HG03196 (cell line): ENCODE data around the gene TBK1.
A peak's percentile ranks its signal among the peaks of the same experiment; 100 is the strongest.

Experiments
- ATAC-seq: cut with Tn5 transposase; IDR thresholded peaks from one replicate; pipeline ENCODE4 v1.9.1; 2021; ENCODE audit not compliant: unreplicated experiment

TBK1 gene

DNA sequence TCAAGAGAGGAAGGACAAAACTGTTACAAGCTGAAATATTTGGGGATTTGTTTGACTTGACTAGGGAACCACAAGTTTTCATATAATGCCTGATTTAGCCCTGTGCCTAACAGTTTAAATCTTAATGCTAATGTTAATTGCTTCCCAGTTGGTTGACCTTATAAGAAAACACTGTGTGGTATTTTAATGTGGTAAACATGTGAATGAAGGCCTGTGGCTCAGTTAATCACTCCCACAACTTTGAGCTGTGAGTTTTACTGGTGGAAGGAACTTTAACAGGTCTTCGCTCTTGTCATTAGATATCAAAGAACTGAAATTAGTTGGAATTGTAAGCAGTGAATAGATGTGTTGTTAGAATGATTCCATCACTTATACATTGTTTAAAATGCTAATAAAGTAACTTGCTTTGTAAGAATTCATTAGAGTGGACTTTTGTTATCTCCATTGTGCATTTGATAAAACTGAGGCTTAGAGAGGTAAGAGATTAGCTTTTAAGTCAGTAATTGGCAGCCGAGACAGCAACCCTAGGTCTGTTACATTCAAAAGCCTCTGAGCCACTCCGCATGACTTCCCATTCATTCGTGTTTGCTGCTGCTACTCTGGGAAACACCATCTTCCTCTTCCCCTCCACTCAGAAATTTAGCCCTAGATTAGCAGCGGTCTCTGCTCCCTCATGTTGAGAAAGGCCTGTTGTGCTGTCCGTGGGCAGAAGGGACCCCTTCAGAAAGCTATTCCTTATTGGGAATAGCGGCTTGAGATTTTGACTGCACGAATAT, 1.0 kb upstream of the TBK1 start:
- no peak for ATAC-seq

GRCh38 chr12:64452559-64453329, 824 bp downstream of the TBK1 start:
- ATAC-seq = no peak

- no peak for ATAC-seq
Measured at GRCh38 chr12:64455506-64455905, 3.6 kb downstream of the TBK1 start.

DNA sequence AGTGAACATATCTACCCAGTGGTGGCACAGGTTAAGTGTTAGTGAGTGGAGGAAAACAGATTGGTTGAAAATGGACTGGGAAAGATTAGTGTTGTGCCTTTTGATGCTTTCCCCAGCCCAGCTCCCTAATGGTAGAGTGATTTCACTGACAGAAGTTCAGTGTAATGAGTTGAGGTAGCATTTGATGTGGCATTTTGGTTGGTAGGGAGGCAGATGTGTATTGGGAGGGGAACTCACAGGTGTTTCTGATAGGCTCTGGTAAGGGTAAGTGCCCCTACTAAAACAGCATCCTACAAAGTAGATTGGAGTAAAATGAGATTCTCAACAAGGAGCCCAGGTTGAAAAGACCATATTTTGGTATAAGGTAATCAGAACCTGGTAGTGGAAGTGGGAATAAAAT, 4.2 kb downstream of the TBK1 start:
- no peak for ATAC-seq

GRCh38 chr12:64457032-64457431, 5.1 kb downstream of the TBK1 start:
- ATAC-seq = no peak

GRCh38 chr12:64457466-64457865, 5.5 kb downstream of the TBK1 start:
- no peak for ATAC-seq

DNA sequence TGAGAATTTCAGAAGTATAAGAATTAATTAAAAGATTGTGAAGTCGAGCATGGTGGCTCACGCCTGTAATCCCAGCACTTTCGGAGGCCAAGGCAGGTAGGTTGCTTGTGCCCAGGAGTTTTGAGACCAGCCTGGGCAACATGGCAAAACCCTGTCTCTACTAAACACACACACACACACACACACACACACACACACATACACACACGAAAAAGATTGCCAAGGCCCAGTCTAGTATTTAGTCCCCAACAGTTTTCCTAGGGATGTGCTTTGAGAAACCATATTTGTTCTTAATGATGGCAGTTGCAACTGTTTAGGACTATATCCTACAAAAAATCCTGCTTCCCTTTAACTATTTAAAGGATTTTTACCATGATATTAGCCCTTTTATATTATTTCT, 6.0 kb downstream of the TBK1 start:
- ATAC-seq = no peak

GRCh38 chr12:64459394-64459891, 7.5 kb downstream of the TBK1 start:
- peak; percentile 45 for ATAC-seq

GRCh38 chr12:64461634-64462414, 9.9 kb downstream of the TBK1 start:
- ATAC-seq = no peak

DNA sequence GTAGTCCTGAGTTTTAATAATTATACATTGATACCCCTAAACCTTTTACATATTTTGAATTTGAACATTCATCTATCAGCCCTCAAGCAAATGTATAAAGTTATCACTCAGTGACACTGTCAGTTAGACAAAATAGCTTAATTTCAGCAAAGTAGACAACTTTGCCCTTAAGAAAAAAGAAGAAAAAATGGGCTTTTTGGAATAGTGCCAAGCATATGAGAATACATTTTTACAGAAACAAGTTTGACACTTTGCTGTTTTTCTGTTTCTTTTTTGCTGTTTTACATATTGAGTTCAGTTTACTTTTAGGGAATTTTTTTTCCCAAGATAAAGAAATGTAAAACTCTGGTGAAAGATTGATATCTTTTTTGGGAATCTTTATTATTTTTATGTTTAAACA, 14.3 kb downstream of the TBK1 start:
- no peak for ATAC-seq

- ATAC-seq = no peak
Measured at GRCh38 chr12:64468966-64469365, 17.0 kb downstream of the TBK1 start.

GRCh38 chr12:64469455-64470142, 17.7 kb downstream of the TBK1 start:
- no peak for ATAC-seq

- no peak for ATAC-seq
Measured at GRCh38 chr12:64470495-64470894, 18.6 kb downstream of the TBK1 start.

DNA sequence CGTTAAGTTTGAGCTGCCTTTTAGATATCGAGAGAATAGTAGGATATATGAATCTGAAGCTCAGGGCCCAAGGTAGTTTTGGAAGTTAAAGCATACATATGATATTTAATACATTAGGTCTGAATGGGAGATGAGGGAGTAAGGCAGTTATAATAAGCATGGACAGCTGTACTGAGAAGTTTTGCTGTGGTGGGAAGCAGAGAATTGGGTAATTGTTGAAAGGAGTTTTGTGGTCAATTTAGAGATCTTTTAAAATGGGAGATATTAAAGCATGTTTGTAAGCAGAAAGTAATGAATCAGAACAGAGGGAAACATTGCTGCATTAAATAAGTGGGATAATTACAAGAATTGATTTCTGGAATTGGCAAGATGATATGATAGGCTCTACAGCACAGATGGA, 21.3 kb downstream of the TBK1 start:
- no peak for ATAC-seq

DNA sequence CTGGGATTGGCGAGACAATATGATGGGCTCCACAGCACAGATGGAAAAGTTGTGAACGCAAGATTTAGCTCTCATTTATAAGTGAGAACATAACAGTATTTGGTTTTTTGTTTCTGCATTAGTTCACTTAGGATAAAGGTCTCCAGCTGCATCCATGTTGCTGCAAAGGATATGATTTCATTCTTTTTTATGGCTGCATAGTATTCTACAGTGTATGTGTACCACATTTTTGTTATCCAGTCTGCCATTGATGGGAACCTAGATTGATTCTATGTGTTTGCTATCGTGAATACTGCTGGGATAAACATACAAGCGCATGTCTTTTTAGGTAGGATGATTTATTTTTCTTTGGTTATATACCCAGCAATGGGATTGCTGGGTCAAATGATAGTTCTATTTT, 23.6 kb downstream of the TBK1 start:
- no peak for ATAC-seq

DNA sequence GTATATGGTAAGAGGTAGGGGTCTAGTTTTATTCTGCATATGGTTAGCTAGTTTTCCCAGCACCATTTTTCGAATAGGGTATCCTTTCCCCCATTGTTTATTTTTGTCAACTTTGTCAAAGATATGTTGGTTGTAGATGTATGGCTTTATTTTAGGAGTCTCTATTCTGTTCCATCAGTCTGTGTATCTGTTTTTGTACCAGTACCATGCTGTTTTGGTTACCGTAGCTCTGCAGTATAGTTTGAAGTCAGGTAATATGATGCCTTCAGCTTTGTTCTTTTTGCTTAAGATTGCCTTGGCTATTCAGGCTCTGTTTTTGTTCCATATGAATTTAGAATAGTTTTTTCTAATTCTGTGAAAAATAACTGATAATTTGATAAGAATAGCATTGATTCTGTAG, 24.9 kb downstream of the TBK1 start:
- no peak for ATAC-seq

DNA sequence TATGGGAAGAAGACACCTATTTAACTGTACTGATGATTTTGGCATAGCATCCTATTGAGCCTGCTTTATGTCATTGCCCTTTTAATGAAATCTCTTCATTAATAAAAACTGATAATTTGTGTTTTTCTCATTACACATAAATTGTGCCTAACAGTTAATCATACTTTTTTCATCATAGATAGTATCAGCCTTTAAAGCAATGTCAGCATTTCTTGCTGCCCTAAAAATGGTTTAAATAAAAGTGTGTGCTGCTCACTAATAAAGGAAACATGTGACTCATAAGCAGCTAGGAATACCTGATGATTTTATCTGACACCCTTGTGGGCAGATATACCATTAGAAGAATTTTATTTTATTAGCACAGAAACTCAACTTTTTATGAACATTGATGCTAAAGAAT, 26.7 kb downstream of the TBK1 start:
- ATAC-seq = no peak

DNA sequence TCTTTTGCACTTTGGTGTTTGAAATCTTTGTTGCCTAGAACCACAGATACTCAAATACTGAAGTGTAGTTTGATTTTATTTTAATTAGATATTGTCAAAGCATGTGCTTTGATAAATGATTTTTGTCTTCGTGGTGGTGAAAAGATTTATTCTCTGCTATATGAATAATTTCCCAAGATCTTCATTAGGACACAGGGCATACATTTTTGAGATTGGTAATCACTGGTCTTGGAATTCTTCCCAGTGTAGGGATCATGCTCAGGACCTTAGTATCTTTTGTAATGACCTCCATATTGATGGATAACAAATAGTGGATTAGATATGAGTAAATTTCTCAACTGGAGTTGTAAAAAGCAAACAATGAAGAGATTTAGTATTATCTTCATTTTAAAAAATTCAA, 28.2 kb downstream of the TBK1 start:
- ATAC-seq = no peak

DNA sequence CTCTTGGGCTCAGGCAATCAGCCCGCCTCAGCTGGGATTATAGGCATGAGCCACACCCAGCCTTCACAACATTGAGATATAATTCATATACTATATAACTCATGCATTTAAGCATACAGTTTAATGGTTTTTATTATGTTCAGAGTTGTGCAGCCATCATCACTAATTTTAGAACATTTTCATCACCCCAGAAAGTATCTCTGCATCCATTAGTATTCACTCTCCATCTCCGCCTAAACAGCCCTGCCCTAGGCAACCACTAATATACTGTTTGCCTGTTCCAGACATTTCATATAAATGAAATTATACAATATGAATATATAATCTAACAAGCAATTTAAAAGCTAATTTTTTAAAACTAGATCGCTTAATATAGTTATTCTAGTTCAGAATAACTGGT, 34.7 kb downstream of the TBK1 start:
- ATAC-seq = no peak

DNA sequence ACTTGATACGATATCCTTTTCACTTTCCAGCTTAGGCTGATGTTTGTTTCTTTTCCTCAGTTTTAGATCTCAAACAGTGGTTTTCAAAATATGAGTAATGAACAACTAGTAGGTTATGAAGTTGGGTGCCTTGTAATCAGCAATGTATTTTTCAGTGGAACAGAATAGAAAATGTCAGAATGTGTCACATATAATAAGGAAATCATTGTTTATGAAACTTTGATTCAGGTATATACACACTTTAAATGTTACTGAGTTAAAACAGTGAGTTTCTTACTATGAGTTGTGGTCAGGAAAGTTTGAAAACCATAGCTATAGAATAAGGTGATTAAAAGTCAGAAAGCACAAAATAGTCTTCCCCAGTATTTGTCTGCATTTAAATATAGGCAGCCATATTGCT, 39.8 kb downstream of the TBK1 start:
- ATAC-seq = no peak

DNA sequence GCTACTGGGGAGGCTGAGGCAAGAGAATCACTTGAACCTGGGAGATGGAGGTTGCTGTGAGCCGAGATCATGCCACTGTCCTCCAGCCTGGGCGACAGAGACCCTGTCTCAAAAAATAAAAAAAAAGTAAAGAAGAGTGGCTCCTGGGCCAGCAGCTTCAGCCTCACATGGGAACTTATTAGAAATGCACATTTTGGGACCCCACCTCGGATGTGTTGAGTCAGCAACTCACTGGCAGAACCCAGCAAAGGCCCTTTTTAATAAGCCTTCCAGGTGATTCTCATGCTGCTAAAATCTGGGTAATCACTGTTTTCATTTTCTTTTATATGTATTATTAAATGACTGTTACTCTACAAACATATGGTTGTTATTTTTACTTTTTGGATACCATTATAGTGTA, 41.6 kb downstream of the TBK1 start:
- no peak for ATAC-seq
